HepG2 (cell line): ENCODE data around the gene C1QB. TPM values are rescaled to one million over a fixed set of nuclear protein-coding genes. Genes with fewer than 3 reads are reported as not detected.

Source experiments
- ATAC-seq: fragments of 200-7000 bp; cut with Tn5 transposase; 3 replicates; pipeline ENCODE4 v1.9.1; 2020; ENCODE audit warnings: mild to moderate bottlenecking, moderate library complexity
- BruUV-seq: library from RNA; stranded (reverse); fragments of 400-500 nt; replicated peaks from 2 replicates; lab custom pipeline; 2021; lab: Mats Ljungman, UMichigan
- CTCF ChIA-PET: fragments of 300-600 bp; formaldehyde crosslinking; extraction: SDS; loops from one replicate; lab custom pipeline; 2021; ENCODE audit warnings: low total read pairs, inconsistent platforms, low intra/inter-chr PET ratio; lab: Yijun Ruan, JAX
- POLR2A ChIA-PET: fragments of 350-600 bp; sonication (Branson Sonifier 250); formaldehyde crosslinking; loops from one replicate; lab custom pipeline; 2020; ENCODE audit warnings: antibody characterized with exemption, inconsistent platforms; lab: Yijun Ruan, JAX
- DNase-seq: peaks from one replicate; pipeline ENCODE4 v3.0.0-alpha.2; 2015; ENCODE audit warnings: low spot score
- FAIRE-seq: peaks from 3 replicates; lab custom pipeline; 2011; peaks lifted over from hg19 to GRCh38; lab: Jason Lieb, UNC
- H2AFZ ChIP-seq: one replicate; pipeline ENCODE4 v1.6.1; 2011; ENCODE audit warnings: low read length, inconsistent platforms
- H3K27ac ChIP-seq: fragments of 300-600 bp; 3 replicates; pipeline ENCODE4 v1.8.0; 2011; ENCODE audit warnings: mixed run types, mild to moderate bottlenecking, mixed read lengths, low read length, inconsistent platforms; ENCODE audit not compliant: insufficient read depth; ENCODE audit errors: extremely low read length
- H3K27me3 ChIP-seq, 2 experiments: fragments of 200-600 bp in 1 of 2; 2 replicates in 1 of 2; 3 replicates in 1 of 2; pipeline versions ENCODE4 v1.6.0 to v1.8.0; 2011; ENCODE audit warnings: low read length in 2 of 2, mild to moderate bottlenecking in 2 of 2, moderate library complexity in 2 of 2, inconsistent platforms in 1 of 2; ENCODE audit not compliant: insufficient read depth in 2 of 2, control insufficient read depth in 1 of 2
- H3K36me3 ChIP-seq, 2 experiments: fragments of 200-600 bp in 1 of 2; replicated peaks in 1 of 2; 2 replicates in 1 of 2; 3 replicates in 1 of 2; pipeline versions ENCODE4 v1.5.1 to v1.8.0; 2011; ENCODE audit warnings: low read length in 2 of 2, inconsistent platforms in 1 of 2; ENCODE audit not compliant: insufficient read depth in 2 of 2, control insufficient read depth in 1 of 2
- H3K4me1 ChIP-seq: 2 replicates; pipeline ENCODE4 v1.5.1; 2012; ENCODE audit warnings: low read length, inconsistent platforms; ENCODE audit not compliant: insufficient read depth
- H3K4me2 ChIP-seq: 2 replicates; pipeline ENCODE4 v1.6.0; 2011; ENCODE audit warnings: low read depth, low read length, inconsistent platforms
- H3K4me3 ChIP-seq, 3 experiments: fragments of 200-600 bp in 1 of 3; sonication (generic), shearing (Covaris generic) in 1 of 3; replicated peaks in 1 of 3; 2 replicates each; pipeline ENCODE4 v1.5.1; 2011 to 2016; ENCODE audit warnings: low read length in 3 of 3, inconsistent platforms in 2 of 3, low read depth in 2 of 3, mild to moderate bottlenecking in 2 of 3, control low read depth in 1 of 3, mixed read lengths in 1 of 3; ENCODE audit not compliant: insufficient read depth in 1 of 3
- H3K79me2 ChIP-seq: one replicate; pipeline ENCODE4 v1.6.1; 2011; ENCODE audit warnings: low read length, inconsistent platforms; ENCODE audit not compliant: insufficient read depth
- H3K9ac ChIP-seq: 2 replicates; pipeline ENCODE4 v1.6.0; 2011; ENCODE audit warnings: mild to moderate bottlenecking, low read depth, low read length, inconsistent platforms; ENCODE audit not compliant: insufficient read depth
- H3K9me3 ChIP-seq: 2 replicates; pipeline ENCODE4 v1.5.1; 2012; ENCODE audit warnings: mild to moderate bottlenecking, low read length
- H4K20me1 ChIP-seq: 2 replicates; pipeline ENCODE4 v1.6.0; 2011; ENCODE audit warnings: inconsistent platforms, mild to moderate bottlenecking, low read length, moderate library complexity; ENCODE audit not compliant: insufficient read depth
- BORCS8-MEF2B ChIP-seq: sonication (generic); formaldehyde crosslinking; IDR thresholded peaks from 2 replicates; pipeline ENCODE4 v1.8.0; 2022; ENCODE audit warnings: mild to moderate bottlenecking, missing genetic modification reagents
- ELF3 ChIP-seq: IDR thresholded peaks from 2 replicates; pipeline ENCODE4 v1.6.1; 2016; ENCODE audit warnings: missing genetic modification reagents, missing compliant biosample characterization
- FOXK1 ChIP-seq: sonication (generic); formaldehyde crosslinking; IDR thresholded peaks from 2 replicates; pipeline ENCODE4 v1.4.0; 2020; ENCODE audit warnings: low read depth, missing genetic modification reagents, borderline replicate concordance
- HMGXB3 ChIP-seq: sonication (generic); formaldehyde crosslinking; IDR thresholded peaks from 2 replicates; pipeline ENCODE4 v1.4.0; 2020; ENCODE audit warnings: missing genetic modification reagents, borderline replicate concordance
- MXD3 ChIP-seq: IDR thresholded peaks from 2 replicates; pipeline ENCODE4 v1.6.1; 2016; ENCODE audit warnings: mild to moderate bottlenecking, missing biosample characterization, missing genetic modification reagents
- SAP130 ChIP-seq: IDR thresholded peaks from 2 replicates; pipeline ENCODE4 v1.6.1; 2016; ENCODE audit warnings: low read depth
- SIX4 ChIP-seq: sonication (generic); formaldehyde crosslinking; IDR thresholded peaks from 2 replicates; pipeline ENCODE4 v1.4.0; 2020; ENCODE audit warnings: missing genetic modification reagents
- THAP11 ChIP-seq: IDR thresholded peaks from 2 replicates; pipeline ENCODE4 v1.6.1; 2016; ENCODE audit warnings: missing biosample characterization, missing genetic modification reagents
- THAP8 ChIP-seq: sonication (generic); formaldehyde crosslinking; IDR thresholded peaks from 2 replicates; pipeline ENCODE4 v1.5.1; 2020; ENCODE audit warnings: missing genetic modification reagents, mild to moderate bottlenecking, borderline replicate concordance
- ZNF503 ChIP-seq: sonication (generic); formaldehyde crosslinking; IDR thresholded peaks from 2 replicates; pipeline ENCODE4 v1.4.0; 2020; ENCODE audit warnings: missing genetic modification reagents
- ZNF674 ChIP-seq: sonication (generic); formaldehyde crosslinking; IDR thresholded peaks from 2 replicates; pipeline ENCODE4 v1.5.0; 2020; ENCODE audit warnings: low read depth, mild to moderate bottlenecking, missing genetic modification reagents
- WGBS: methylation state at CpG from one replicate; pipeline ENCODE4 v1.1.6; 2017; ENCODE audit warnings: low lambda C conversion rate; 5-methylcytosine and 5-hydroxymethylcytosine counted together
- in situ Hi-C: cut with HindIII; loops from 2 replicates; pipeline ENCODE4 v1.10.0; 2017; ENCODE audit warnings: low pct_unique_long_range_greater_than_20kb; ENCODE audit not compliant: extremely low pct_ligation_motif_present
- intact Hi-C: fragments of 100-400 bp; cut with micrococcal nuclease; formaldehyde crosslinking; loops from one replicate; pipeline ENCODE4 v1.10.0; 2022; ENCODE audit not compliant: unreplicated experiment
- polyA plus RNA-seq, 8 experiments: library from polyadenylated mRNA; depleted of rRNA in 3 of 8; stranded (reverse) in 7 of 8; unstranded in 1 of 8; fragments of >200 nt; fragmentation: Illumina TruSeq in 4 of 8; extraction: Trizol in 4 of 8; gene quantifications; 2 replicates each; pipeline versions ENCODE4 v1.2.1 to v1.2.3, GENCODE V29; 2011 to 2016; ENCODE audit warnings: low read depth in 4 of 8, missing spikeins in 1 of 8, mixed read lengths in 1 of 8; ENCODE audit not compliant: insufficient read depth in 1 of 8
- total RNA-seq, 5 experiments: library from RNA; depleted of rRNA; stranded (reverse); fragments of >200 nt; fragmentation: Illumina TruSeq; extraction: Trizol; gene quantifications; 2 replicates each; pipeline ENCODE4 v1.2.3, GENCODE V29; 2016; ENCODE audit warnings: low read depth in 1 of 5

C1QB gene
- total and polyA plus RNA-seq, 2 of the 13 experiments (the other 11 are each of a cell fraction or from before 2014, with no cell fraction given) = not detected

- FAIRE-seq = no peak
- H3K36me3 ChIP-seq = no peaks in the 10 kb centered on the region
- no peak overlapping the region for H3K4me2 ChIP-seq
- POLR2A ChIA-PET = no interaction called here
- WGBS = 5% methylated on average over 2 of the region's 6 CpGs
- H3K27me3 ChIP-seq = peaks cover 0 to 10% of the 10 kb centered on the region in 2 experiments; a peak in 3 of 5 replicates
- no peak for ATAC-seq
- in situ Hi-C loops = no loop called here
- no peak for DNase-seq
- peaks cover 5% of the 10 kb centered on the region; the same call in 1 of the 2 replicates for H4K20me1 ChIP-seq
- TF ChIP-seq ZNF503 (CRISPR knock-in tag) (no peak), THAP8 (no peak), ZNF674 (CRISPR knock-in tag) (no peak)
- CTCF ChIA-PET = no interaction called here
- intact Hi-C loops = no loop called here
- no peak overlapping the region for H2AFZ ChIP-seq
- H3K79me2 ChIP-seq = no peaks in the 10 kb centered on the region
- no TSS peak for BruUV-seq
- no peak overlapping the region for H3K9ac ChIP-seq
- no peaks in the 10 kb centered on the region for H3K9me3 ChIP-seq
- H3K4me3 ChIP-seq = no peak overlapping the region
- no peaks in the 10 kb centered on the region for H3K4me1 ChIP-seq
- no peak overlapping the region for H3K27ac ChIP-seq
Observed at GRCh38 chr1:22609291-22609690, 43.7 kb upstream of the C1QB start.

- Histone ChIP-seq H3K79me2 (no peaks in the 10 kb centered on the region), H2AFZ (no peak overlapping the region), H3K4me1 (no peaks in the 10 kb centered on the region), H3K36me3 (no peaks in the 10 kb centered on the region), H3K4me2 (no peak overlapping the region), H3K9ac (no peak overlapping the region), H3K4me3 (no peak overlapping the region), H3K9me3 (no peaks in the 10 kb centered on the region), H3K27me3 (peaks cover 0 to 7% of the 10 kb centered on the region in 2 experiments; a peak in 2 of 5 replicates), H4K20me1 (peaks cover 5% of the 10 kb centered on the region; the same call in 1 of the 2 replicates), H3K27ac (no peak overlapping the region)
- no TSS peak for BruUV-seq
- no peak for FAIRE-seq
- DNase-seq = peak; percentile 24
- CTCF ChIA-PET = no interaction called here
- ATAC-seq = peak; percentile 68
- intact Hi-C loops (no loop called here), in situ Hi-C loops (no loop called here)
- POLR2A ChIA-PET = no interaction called here
- 33% methylated on average over 2 of the region's 7 CpGs for WGBS
- TF ChIP-seq FOXK1 (CRISPR knock-in tag) (peak; percentile 48; the same call in 1 of the 2 replicates), SAP130 (peak; percentile 44; the same call in 1 of the 2 replicates), MXD3 (CRISPR knock-in tag) (peak; percentile 33; the same call in 1 of the 2 replicates), SIX4 (CRISPR knock-in tag) (peak; percentile 51; the same call in 1 of the 2 replicates), ELF3 (CRISPR knock-in tag) (peak; percentile 54; the same call in 1 of the 2 replicates), HMGXB3 (CRISPR knock-in tag) (peak; percentile 56; the same call in 1 of the 2 replicates), THAP11 (CRISPR knock-in tag) (0 out of 2 replicates have a peak, but pooled peaks have one; percentile 24), BORCS8-MEF2B (CRISPR knock-in tag) (peak; percentile 70; the same call in 1 of the 2 replicates)
Observed at GRCh38 chr1:22611530-22611947, 41.5 kb upstream of the C1QB start.
